GM12872 (cell line): Measurements from ENCODE around the gene GSX2.

ENCODE experiments used
- TF ChIP-seq, protein P1 (sequence below): IDR thresholded peaks from 3 replicates; pipeline ENCODE4 v1.5.1; 2011; ENCODE audit warnings: low read depth, mild to moderate bottlenecking, low read length, moderate library complexity; ENCODE audit not compliant: insufficient read depth

The GSX2 gene

DNA sequence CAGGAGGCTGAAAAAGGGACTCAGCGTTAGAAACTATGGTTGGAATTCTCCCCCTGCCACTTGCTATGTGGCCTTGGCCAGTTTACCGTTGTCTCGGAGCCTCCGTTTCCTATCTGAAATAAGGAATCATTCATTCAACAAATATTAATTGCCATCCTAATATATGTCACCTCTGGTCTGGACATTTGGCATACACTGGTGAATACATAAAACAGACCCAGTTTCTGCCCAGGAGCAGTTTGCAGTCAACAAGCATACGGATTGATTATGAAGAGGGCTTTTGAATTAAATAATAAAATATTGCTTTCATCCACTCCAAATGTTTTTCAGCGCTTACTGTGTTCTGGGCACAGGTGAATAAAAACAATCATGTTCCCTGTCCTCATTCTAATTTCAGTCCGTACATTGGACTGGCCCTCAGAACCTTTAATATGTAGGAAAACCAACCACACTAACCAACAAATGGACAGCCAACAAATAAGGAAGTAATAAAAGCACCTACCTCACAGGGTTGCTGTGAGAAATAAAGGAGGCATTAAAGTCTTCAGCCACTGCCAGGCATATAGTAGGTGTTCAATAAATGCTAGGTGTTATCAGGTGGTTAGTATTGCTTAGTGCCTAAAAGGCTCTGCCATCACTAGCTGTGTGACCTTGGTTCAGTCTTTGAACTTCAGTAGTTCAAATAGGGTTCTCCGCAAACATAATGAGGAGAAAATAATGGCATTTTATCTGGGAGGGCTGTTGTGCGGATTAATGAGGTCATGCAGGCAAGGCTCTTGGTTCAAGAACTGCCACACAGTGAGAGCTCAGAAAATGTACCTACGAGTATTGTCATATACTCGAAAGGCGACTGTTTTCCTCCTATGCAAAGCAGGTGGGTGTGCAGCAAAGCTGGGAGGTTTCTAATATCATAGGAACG, 7.3 kb upstream of the GSX2 start:
- TF ChIP-seq, protein P1, sequence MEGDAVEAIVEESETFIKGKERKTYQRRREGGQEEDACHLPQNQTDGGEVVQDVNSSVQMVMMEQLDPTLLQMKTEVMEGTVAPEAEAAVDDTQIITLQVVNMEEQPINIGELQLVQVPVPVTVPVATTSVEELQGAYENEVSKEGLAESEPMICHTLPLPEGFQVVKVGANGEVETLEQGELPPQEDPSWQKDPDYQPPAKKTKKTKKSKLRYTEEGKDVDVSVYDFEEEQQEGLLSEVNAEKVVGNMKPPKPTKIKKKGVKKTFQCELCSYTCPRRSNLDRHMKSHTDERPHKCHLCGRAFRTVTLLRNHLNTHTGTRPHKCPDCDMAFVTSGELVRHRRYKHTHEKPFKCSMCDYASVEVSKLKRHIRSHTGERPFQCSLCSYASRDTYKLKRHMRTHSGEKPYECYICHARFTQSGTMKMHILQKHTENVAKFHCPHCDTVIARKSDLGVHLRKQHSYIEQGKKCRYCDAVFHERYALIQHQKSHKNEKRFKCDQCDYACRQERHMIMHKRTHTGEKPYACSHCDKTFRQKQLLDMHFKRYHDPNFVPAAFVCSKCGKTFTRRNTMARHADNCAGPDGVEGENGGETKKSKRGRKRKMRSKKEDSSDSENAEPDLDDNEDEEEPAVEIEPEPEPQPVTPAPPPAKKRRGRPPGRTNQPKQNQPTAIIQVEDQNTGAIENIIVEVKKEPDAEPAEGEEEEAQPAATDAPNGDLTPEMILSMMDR = no peak

DNA sequence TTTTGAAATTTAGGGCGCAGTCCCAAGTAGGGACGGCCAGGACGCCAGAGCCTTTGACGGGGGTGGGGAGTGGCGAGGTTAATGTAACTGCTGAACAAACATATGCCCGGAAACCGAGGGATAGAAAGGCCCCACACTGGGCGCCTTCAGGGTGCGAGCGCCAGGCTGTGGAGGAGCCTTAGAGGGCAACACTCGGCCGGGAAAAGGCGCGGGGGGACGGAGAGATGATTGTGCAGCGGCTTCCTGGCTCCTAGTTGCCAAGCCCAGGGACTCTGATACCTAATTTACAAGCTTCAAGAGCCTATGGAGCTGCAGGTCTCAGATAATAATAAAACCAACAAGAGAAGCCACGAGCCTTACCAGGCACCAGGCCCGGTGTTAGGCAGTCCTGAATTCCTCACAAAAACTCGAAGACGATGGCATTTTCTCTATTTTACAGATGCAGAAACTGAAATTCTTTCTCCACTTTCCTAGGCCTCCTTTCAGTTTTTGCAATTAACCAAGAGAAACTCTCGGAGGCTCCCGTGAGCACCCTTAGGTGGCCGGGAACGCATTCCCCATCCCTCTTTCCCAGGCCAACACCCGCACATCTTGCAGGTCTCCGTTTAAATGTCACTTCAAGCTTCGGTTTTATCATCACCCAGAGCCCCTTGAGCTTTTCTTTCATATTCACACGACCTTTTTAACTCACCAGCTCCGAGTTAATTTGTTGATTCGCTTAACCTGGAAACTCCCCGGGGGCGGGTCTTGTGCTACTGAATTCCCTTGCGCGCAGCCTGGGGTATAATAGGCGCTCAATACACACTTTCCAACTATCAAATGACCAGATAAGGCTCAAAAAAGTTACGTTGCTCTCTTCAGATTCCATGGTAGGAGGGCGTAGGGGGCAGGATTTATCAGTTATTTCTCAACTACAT, 6.4 kb upstream of the GSX2 start:
- TF ChIP-seq, protein P1 = no peak

DNA sequence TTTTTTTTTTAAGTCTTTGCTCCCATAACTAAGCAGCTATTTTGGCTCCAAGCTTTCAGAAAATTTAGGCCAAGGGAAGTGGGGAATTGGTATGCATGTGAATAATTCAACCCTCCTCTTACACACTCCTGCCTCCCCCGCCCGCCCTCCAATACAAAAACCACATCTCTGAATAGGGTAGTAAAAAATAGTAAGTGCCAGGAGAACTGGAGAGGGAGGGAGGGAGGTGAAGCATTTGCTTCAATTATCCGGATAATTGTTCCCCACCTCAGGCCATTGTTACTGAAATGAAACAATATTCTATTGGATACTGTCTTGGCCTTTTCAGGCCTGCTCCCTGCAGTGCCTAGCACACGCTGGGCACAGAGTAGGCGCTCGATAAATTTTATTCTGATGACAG, 5.5 kb upstream of the GSX2 start:
- TF ChIP-seq, protein P1 = no peak

DNA sequence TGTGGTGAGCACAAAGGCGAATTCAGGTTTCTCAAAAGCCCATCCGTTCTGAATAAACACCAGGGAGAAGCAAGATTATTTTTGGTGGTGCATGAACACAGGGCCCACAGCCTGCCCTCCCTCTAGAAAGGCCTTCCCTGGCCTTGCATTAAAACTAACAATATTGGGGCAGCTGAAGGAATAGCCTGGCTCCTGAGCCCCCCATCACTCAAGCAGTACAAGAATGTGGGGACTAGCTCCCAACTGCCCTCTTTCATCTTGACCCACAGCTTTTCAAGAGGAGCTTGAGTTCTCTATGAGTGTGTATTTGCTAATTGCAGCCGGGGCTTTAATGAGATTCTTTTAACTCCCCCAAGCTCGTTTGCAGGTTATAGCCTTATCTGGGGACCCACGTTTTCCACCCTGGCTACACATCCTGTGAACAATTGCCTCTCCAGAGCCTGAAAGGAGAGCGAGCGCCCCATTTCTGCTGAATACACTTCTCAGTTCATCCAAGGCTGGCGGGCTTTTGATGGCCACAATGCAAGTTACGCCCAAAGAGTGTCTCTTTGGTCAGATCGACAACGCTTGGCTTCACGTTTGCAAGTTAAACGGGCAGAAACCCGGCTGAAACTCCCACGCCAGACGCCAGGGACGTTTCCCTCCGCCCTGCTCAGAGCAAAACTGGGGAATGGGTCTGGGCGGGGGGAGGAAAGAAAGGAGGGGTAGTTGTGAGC, 4.7 kb upstream of the GSX2 start:
- TF ChIP-seq, protein P1 = no peak

DNA sequence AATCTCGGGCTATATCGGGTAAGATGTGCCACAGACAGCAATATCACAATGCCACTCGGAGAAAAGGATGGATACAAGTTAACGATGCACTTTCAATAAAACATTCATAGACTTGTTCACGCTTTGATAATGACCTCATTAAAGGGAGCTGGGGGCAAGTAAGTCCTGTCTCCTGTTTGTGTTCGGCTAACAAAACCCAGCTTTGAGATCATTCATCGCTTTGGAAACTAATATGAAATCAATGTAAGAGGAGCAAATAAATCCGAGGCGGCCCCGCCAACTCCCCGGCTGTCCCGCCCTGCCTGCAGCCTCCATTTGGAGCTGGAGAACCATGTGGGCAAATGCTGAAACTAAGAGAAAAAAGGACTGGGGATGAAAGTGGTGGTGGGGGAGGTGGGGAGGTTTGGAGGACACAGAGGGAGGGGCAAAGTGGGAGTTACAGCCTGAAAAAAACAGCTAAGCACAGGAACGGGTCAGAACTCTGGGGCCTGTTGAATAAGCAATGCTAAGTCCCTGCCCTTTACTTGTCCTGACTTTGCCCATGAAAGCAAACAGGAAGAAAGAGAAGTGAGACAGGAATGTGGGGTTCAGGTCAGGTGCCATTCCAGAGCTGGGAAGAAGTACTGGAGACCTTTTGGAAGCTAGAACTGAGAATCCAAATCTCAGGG, 3.5 kb upstream of the GSX2 start:
- TF ChIP-seq, protein P1 = no peak

DNA sequence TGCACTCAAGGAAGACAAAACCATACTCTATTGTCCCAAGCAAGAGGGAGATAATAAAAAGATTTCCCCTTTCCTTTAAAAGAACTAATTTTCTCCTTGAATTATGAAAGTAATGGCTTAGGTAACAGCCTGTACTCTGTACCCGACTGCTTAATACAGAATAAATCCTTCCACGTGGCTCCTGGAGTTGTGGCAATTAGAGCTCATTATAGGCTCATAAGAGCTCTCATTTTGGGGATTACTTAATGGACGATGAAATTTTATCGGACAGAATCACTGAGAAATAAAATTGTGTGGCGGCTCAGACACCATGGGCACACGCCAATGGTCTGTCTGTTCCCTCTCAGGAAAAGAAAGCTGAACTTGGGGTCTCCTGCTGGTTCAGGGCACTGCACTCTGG, 2.8 kb upstream of the GSX2 start:
- TF ChIP-seq, protein P1 = no peak
